Measurements from ENCODE around the gene ZCCHC4.
A peak's percentile ranks its signal among the peaks of the same experiment; 100 is the strongest.

Gene ZCCHC4, protein sequence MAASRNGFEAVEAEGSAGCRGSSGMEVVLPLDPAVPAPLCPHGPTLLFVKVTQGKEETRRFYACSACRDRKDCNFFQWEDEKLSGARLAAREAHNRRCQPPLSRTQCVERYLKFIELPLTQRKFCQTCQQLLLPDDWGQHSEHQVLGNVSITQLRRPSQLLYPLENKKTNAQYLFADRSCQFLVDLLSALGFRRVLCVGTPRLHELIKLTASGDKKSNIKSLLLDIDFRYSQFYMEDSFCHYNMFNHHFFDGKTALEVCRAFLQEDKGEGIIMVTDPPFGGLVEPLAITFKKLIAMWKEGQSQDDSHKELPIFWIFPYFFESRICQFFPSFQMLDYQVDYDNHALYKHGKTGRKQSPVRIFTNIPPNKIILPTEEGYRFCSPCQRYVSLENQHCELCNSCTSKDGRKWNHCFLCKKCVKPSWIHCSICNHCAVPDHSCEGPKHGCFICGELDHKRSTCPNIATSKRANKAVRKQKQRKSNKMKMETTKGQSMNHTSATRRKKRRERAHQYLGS

DNA sequence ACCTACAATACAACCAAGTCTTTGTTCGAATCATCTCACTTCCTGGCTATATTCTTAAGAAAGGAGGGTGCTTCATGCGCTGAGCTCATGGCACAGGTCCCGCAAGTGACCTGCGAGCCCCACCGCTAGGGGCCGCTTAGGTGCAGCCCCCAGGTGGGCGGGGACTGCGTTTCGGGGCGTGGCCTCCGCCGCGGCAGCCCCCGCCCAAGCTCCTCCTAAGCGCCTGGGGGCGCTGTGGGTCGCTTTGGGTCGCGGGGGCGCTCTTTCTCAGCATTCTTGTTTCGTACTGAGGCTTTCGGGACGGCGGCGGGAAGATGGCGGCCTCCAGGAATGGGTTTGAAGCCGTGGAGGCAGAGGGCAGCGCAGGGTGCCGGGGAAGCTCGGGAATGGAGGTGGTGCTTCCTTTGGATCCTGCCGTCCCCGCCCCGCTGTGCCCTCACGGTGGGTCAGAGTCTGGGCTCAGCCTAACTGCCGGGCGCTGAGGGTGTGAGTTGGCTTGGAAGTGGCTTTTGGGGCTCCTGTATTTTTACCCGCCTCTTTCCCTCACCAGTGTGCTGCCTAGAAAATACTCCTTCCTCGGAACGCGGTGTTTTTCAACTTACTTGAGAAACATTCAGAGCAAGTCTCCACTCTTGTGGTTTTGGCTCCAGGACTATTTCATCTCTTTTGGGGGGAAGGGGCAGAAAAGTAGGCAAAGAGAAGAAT, at the start of gene ZCCHC4:
Gene ZCCHC4 (plus strand): TSS at position 279 of the 705 bp plus-strand sequence. CDS start 36 bp downstream, at position 315.
- peak; percentile 96 for DNase-seq

DNA sequence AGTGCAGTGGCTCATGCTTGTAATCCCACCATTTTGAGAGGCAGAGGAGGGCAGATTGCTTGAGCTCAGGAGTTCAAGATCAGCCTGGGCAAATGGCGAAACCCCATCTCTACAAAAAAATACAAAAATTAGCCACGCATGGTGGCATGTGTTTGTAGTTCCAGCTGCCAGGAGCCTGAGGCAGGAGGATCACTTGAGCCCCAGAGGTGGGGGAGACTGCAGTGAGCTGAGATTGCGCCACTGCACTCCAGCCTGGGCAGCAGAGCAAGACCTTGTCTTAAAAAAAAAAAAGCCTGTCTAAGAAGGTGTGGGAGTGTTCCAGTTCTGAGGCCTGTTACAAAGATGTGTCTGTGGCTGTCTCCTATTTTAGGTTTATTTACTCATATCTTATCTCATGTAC, 40.7 kb upstream of the ZCCHC4 start:
- no peak for DNase-seq

DNA sequence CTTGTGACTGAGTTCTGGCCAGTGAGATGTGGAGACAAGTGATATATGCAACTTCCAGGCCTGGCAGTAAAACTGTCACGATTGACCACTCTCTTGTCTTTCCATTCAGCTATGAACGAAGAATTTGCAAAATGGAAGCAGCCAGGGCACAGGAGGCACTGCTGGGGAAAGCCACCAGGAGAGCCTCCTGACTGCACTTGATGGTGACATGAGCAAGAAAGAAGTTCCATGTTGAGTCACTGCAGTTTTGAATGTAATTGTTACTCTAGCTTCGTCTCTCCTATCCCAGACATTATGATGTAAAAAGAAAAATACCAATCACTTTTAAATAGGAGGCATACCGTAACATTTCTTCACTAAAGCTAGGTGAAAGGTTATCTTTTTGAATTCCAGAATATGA, 32.4 kb upstream of the ZCCHC4 start:
- no peak for DNase-seq

DNA sequence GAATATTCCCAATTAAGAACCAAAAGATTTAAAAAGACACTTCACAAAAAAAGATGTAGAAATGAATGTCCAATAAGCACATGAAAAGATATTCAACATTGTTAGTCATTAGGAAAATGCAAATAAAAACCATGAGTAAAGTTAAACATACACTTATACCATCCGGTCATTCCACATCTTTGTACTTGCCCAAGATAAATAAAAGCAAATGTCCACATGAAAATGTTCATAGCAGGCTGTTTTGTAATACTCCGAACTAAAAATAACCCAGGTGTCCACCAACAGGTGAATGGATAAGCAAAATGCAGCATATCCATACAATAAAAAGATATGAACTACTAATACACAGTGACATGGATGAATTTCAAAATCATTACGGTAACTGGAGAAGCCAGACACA, 28.6 kb upstream of the ZCCHC4 start:
- DNase-seq = no peak

DNA sequence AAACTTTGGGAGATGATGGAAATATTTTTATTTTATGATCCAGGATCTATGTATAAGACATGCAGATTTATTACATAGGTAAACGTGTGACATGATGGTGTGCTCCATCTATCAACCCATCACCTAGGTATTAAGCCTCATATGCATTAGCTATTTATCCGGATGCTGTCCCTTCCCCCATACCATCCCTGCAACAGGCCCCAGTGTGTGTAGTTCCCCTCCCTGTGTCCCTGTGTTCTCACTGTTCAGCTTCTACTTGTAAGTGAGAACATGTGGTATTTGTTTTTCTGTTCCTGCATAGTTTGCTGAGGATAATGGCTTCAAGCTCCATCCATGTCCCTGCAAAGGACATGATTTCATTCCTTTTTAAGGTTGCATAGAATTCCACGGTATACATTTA, 28.1 kb upstream of the ZCCHC4 start:
- no peak for DNase-seq

DNA sequence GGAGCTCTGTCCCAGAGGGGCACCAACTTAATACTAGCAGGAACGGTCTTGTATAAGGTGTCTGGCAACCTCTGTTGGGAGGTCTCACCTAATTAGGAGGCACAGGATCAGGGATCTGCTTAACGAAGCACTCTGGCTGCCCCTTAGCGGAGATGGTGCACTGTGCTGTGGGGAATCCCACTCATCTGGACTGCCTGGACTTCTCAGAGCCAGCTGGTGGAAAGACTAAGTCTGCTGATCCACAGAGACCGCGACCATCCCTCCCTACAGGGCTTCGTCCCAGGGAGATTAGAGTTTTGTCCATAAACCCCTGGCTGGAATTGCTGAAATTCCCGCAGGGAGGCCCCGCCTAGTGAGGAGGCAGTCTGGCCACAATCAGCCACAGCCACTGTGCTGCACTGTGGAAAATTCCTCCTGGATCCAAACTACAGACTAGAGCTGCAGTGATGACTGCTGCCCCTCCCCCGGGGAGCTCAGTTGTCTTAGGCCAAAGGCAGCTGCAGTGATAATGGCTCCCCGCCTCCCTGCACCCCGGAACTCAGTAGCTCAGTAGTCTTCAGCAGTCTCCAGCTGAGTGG, 22.0 kb upstream of the ZCCHC4 start:
- no peak for DNase-seq

DNA sequence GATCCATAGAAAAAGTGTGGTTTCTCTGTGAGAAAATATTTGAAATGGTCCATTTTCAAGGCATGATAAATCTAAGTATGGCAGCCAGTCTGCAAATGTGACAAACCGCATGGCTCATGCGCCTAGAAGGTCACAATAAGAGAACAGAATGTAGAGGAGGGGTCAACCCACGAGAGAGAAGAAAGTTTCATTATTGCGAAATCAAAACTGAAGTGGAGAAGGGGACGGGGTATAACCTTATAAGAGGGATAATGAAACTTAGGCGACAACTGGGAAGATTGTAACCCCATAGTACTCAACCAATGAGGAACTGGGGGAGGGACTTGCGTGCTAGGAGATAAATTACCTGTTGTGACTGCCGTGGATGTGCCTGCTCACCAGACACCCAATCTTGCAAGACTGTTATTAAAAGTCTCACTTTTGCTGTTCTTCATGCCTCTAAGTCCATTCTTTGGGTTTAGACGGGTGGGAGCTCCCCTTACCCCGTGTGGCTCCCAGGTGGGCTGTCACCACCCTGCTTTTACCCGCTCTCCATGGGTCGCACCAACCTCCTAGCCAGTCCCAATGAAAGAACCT, 21.3 kb upstream of the ZCCHC4 start:
- DNase-seq = no peak

DNA sequence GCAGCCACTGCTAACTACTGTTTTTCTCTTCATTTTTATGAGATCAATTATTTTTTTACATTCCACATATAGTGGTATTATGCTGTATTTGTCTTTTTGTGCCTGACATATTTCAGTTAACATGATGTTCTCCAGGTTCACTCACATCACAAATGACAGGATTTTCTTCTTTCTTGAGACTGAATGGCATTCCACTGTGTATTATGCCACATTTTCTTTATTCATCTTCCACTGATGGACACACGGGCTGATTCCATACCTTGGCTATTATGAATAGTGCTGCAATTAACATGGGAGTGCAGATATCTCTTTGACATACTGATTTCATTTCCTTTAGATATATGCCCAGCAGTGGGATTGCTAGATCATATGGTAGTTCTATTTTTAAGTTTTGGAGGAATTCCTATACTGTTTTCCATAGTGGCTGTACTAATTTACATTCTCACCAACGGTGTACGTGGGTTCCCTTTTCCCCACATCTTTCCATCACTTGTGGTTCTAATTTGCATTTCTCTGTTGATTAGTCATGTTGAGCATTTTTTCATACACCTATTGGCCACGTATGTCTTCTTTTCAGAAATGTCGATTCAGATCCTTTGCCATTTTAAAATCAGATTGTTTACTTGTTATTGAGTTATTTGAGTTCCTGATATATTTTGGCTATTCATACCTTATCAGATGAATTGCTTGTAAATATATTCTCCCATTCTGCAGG, 14.9 kb upstream of the ZCCHC4 start:
- DNase-seq = no peak

DNA sequence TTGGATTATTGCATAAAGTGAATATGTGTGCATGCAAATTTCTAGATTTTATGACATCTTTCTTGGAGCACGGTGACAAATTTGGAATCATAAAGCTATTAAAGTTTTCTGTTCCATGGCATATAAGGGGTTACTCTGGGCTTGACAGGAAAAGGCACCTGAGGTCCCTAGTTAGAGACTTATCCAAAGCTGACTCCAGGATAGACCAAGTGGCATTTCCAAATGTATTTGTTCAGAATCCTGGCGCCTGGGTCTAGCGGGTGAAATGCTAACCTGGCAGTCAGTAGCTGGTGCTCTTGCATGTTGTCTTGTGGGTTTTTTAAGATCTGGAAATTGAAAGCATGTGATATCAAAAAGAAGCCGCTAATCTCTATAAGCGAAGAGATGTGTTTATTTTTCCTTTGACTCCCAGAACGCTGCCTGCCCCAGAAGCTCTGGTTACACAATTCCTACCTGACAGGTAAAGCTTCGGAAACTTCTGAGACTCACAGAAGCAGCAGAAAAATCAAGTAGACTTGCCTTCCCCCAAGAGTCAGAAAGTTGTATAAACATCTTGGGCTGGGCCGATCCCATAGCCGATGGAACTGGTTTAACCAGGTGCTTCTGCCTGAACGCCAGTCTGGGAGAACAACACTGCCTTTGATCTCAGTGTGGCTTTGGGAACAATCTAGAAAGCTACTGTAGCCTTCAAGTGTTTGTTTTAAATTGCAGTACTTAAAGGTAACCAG, 12.9 kb upstream of the ZCCHC4 start:
- DNase-seq = no peak

DNA sequence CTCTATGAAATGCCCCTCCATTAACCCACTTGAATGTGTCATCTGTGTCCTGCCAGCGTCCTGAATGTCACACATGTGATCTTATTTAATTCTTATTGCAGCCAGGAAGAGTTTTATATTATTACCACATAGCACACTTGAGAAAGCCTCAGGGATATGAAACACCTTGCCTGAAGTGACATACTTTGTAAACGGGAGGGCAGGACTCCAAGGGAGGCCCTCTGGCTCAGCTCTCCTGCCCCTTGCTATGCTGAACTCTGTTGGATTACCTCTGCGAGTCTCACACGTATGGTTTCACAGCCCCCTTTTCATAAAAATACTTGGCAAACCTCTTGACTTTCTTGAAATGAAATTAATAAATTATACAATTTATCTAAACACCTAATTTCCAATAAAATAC, 11.1 kb upstream of the ZCCHC4 start:
- DNase-seq = no peak

DNA sequence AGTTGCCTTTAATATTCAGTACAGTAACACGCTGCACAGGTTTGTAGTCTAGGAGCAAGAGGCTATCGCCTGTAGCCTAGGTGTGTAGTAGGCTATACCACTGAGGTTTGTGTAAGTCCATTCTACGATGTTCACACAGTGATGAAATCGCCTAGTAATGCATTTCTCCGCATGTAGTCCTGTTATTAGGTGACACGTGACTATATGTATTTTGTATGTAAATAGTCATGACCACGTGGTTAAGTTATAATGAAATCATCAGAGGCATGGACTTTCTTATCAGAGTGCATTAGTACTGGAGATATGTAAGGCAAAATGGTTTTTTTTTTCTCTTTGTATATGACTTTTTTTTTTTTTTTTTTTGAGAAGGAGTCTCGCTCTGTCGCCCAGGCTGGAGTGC, 9.9 kb upstream of the ZCCHC4 start:
- no peak for DNase-seq

DNA sequence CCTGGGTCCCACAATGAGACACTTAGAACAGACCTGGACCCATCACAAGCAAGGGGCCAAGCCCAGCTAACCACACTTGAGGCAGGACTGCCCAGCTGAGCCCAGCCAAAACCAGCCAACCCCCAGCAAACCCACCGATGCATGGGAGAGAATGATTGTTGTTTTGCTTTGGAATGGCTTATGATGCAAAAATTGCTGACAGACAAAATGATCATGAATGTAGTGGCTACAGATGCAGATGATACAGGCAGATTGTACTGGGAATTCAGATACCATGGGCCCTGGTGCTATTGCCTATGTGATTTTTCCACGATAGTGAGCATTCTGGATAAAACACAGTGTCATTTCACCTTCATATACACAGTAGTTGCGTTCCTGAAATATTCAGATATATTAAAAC, 9.0 kb upstream of the ZCCHC4 start:
- no peak for DNase-seq

DNA sequence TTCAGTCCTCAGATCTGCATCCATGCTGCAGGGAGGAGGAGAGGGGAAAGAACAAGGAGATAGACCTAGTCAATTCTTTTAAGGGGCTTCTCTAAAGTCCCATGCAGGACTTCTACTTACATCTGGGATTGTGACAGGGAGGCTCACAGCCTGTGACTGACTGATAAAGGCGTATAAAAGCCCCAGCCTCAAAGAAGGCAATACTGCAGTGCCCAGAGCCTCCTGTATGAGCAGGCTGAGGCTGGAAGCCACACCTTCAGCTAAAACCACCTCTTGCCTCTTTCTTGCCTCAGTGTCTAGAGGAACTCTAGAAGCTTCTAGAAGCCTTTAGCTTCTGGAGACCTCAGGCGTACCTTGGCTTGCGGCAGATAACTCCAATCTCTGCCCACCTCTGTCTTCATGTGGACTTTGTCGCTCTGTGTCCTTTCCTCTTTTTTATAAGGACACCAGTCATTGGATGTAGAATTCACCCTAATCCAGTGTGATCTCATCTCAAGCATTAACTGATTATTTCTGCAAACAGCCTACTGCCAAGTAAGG, 6.0 kb upstream of the ZCCHC4 start:
- no peak for DNase-seq

DNA sequence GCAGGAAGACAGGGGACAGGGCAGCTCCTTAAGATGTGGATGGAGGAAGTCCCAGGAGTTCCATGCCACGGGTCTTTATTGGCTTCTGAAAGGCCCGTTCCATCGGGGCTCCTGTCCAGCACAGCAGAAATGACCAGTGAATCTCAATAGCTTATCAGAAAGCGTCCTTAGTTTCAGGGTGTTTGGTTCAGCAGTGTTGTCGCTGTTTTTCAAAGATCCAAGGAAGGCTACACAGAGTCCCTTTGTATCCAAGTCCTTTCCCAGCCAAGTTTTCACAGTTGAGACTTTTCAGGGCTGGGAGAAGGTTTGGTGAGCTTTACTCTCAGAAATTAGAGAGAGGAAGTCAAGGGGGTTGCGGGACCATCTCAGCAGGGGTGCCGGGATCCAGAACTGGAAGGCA, 5.0 kb upstream of the ZCCHC4 start:
- DNase-seq = no peak

DNA sequence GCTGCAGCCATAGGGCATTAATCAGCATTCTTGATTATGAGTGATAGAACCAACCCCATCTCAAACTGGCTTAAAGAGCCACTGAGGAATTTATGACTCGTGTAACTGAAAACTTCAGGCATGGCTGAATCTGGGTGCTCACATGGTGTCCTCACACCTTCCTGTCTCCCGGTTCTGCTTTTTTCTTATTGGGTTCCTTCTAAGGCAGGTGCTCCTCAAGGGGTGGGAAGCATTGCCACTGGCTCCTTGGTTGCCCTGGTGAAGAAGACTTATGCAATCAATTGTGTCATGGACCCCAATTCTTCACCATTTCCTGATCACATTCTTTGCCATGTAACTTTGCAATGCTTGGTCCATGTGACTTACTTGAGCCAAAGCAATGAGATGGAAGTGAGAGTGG, 4.3 kb upstream of the ZCCHC4 start:
- no peak for DNase-seq

DNA sequence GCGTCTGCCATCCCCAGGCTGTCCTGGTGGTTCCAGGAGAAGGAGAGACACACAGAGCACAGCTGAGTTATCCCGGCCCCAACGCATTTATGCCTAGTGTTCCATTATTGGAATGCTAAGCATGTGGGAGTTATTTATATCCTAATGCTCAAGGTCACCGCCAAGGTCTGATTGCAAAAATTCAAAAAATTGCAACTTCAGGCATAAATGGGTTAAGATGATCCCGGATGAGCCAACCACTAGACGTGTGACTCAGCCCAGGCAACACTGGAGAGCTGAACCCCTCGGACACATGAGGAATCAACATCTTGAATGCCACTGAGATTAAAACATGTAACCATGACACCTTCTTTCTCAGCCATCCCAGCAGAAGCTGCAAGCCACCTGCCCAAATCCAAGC, 3.8 kb upstream of the ZCCHC4 start:
- DNase-seq = no peak

DNA sequence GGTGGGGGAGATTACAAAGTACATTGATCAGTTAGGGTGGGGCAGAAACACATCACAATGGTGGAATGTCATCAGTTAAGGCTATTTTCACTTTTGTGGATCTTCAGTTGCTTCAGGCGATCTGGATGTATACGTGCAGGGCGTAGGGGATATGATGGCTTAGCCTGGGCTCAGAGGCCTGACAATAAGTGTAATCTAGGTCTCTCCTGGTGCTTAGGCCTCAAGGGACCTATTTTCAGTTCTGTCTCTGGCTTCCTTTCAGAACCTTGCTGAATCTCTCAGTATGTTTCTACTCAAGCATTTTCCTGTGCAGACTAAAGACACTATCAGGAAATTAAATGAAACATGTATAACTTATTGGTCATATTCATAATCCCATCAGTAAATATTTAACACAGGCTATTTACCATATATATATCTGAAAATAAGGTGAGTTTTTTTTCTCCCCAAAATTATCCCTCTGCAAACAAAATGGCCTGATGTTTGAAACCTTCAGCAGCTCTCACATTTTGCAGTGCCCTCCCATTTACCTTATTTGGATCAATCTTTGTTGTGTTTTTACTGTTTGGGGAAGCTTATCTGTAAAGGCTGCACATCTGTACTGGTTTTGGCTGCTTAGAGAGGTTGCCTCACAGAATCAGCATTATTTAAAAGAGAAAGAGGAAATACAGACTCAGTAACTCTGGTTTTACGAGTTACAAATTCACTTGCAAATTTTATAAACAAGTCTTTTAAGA, 2.3 kb upstream of the ZCCHC4 start:
- no peak for DNase-seq

DNA sequence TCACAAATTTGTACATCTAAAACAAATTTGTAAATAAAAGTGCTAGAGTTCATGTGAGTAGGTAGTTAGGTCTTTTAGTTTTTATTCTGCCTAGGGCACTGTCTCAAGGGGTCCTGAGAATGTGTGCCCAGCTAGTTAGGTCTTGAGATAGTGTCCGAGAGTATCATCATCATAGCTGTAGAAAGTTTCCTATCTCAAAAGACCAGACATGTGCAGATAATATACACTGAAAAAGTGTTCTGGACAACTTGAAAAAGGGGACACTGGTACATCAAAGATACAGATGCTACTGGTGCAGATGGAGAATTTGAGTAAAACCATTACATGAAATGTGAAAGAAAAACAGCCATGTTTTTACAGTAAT, 1.8 kb upstream of the ZCCHC4 start:
- no peak for DNase-seq

DNA sequence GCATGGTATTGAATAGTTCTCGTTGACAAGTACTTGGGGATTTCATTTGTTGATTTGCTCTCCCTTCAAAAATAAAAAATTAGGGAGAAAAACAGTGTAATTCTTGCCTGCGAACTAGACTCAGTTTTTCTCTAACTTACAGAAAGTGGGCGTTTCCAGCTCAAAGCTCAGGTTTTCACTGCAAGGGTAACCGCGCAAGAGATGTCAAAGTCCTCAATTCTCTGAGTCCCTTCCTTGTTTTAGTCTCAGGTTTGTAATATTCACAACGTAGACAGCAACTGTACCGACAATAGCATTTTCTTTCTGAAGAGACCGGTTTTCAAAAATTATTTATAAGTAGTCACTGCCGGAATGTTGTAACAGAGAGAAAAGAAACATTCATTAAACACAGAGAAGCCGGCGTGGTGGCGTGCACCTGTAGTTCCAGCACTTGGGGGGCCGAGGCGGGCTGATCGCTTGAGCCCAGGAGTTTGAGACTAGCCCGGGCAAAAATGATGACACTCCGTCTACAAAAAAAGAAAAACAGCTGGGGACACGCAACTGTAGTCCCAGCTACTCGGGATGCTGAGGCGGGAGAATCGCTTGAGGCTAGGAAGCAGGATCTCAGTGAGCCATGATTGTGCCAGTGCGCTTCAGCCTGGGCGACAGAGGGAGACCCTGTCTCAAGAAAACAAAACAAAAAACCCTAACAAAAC, 774 bp downstream of the ZCCHC4 start:
- no peak for DNase-seq

DNA sequence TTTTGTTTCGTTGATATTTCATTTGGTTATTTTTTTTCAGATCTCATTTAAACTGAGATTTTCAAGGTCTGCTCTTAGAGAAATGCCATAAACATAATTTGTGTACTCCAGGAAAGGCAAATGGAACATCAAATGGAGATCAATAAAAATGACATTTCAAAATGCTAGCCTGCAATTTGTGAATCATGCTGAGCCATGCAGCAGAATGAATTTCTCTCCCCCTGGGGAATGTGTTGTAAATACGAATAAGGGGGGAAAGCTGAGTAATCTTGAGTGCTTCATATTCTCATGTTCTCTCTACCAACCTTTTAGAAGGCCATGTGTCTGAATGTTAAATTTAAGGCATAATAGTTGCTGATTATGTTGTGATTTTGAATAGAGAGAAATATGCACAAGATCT, 7.8 kb downstream of the ZCCHC4 start:
- no peak for DNase-seq

DNA sequence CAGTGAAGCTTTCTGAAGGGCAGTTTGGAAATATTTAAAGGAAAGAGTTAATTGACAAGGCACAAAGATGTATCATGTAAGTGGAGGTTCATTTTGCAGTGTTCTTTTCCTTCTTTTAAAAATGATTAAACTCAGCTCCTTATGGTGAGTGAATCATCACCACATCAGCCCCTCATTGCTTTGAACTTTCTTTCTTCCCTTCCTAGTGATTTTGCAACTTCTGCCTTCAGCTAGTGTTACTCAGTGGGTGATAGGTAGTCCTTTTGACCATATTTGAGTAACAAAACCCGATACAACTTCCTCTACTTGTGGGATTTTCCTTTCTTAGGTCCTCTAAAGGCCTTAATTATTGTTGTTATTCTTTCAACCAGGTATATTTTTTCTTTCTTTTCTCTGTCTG, 8.2 kb downstream of the ZCCHC4 start:
- no peak for DNase-seq

Measured in activated CD8-positive, alpha-beta memory T cell treated with anti-CD3 and anti-CD28 coated beads, Interleukin-2, amount 50 U/mL, for 48 hours (primary cell).